Endothelial cell of umbilical vein (primary cell): ENCODE results near the gene ATRIP.

ENCODE experiments used
- CTCF ChIP-seq, 2 donors: IDR thresholded peaks; 1 replicate in 1 of 2; 2 replicates in 1 of 2; pipeline ENCODE4 v1.5.1; 2011; ENCODE audit warnings: low read length in 2 of 2, mild to moderate bottlenecking in 2 of 2, moderate library complexity in 2 of 2, control low read depth in 1 of 2, inconsistent platforms in 1 of 2, low read depth in 1 of 2; ENCODE audit not compliant: insufficient read depth in 1 of 2; ENCODE audit errors: extremely low read depth in 1 of 2
- EZH2 ChIP-seq: IDR thresholded peaks from 2 replicates; pipeline ENCODE4 v1.6.1; 2012; ENCODE audit warnings: borderline replicate concordance, low read depth, mild to moderate bottlenecking, moderate library complexity, low read length, inconsistent platforms; ENCODE audit not compliant: severe bottlenecking
- MAX ChIP-seq: IDR thresholded peaks from 2 replicates; pipeline ENCODE4 v1.6.1; 2011; ENCODE audit not compliant: insufficient read depth, insufficient read length
- MYC ChIP-seq: IDR thresholded peaks from one replicate; pipeline ENCODE4 v1.6.1; 2011; ENCODE audit warnings: mild to moderate bottlenecking, low read depth, low read length

DNA sequence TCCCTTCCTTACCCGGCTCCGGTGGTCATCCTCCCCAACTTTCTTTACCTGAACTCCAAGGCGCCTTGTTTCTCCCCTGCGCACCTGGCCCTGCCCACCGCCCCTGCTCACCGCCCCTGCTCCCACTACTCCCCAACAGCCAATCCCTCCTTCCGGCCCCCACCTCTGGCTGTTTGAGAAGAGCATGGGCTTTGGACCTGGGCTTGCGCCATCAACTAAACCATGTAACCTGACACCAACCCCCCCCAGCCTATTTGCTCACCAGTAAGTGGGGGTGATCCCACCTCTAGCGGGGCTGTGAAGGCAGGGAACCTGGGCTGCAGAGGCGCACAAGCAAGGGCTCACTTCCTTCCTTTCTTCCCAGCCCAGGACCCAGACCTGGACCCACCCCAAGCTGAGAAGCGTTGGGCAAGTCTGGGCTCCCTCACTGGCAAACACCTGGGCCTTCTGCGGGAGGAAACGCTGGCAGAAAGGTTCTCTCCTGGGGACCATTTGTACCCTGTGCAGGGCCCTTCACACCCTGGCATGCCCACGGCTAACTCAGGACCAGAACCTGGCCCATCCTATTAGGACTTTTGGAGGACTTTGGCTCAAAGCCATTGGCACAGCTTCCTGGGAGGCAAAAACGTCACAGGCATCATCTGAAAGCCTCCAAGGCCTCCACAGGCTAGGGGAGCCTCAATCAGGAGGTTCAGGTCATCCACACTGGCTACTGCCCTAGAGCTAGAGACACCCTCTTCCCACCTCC lies 16.4 kb upstream of the ATRIP start, which contains the start of gene PLXNB1:
- TF ChIP-seq CTCF (IDR thresholded peaks at IDR 0.05; ENCODE audit: extremely low read depth in 1 of 2, insufficient read depth in 1 of 2, low read depth in 1 of 2, low read length in 2 of 2) (no peak), MAX (no peak), EZH2 (no peak), MYC (no peak)
